Left renal cortex interstitium (tissue), 4 donors: ENCODE results near the gene RSU1. TPM values are rescaled to one million over a fixed set of nuclear protein-coding genes. Genes with fewer than 3 reads are reported as not detected.

Experiments
- DNase-seq, 4 donors: peaks; one replicate each; pipeline ENCODE4 v3.0.0-alpha.2; 2013; ENCODE audit warnings: low read depth in 4 of 4, low spot score in 2 of 4, missing footprints in 1 of 4
- polyA plus RNA-seq, 4 donors: library from polyadenylated mRNA; unstranded; fragments of 120-200 nt; gene quantifications; one replicate each; pipeline ENCODE4 v1.2.1, GENCODE V29; 2013; ENCODE audit not compliant: insufficient read length in 4 of 4

The RSU1 gene
- polyA plus RNA-seq, 4 donors, result 73.6 to 85.8 (median 74.7) TPM

- no peak for DNase-seq
These were observed 130.9 kb downstream of the RSU1 start for GRCh38 chr10:16686054-16686902.

DNA sequence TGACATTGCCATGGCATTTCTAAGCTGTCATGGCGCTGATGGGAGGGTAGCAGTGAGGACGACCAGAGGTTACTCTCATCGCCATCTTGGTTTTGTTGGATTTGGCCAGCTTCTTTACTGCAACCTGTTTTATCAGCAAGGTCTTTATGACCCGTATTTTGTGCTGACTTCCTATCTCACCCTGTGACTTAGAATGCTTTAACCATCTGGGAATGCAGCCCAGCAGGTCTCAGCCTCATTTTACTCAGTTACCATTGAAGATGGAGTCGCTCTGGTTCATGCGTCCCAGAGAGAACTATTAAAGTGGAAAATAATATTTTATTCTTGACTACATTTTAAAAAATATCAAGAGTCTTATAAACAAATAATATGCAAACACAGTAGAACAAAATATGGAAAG is 131.7 kb downstream of the RSU1 start:
- DNase-seq, result no peak

- no peak for DNase-seq
These were observed 135.7 kb downstream of the RSU1 start for GRCh38 chr10:16681521-16681920.

DNA sequence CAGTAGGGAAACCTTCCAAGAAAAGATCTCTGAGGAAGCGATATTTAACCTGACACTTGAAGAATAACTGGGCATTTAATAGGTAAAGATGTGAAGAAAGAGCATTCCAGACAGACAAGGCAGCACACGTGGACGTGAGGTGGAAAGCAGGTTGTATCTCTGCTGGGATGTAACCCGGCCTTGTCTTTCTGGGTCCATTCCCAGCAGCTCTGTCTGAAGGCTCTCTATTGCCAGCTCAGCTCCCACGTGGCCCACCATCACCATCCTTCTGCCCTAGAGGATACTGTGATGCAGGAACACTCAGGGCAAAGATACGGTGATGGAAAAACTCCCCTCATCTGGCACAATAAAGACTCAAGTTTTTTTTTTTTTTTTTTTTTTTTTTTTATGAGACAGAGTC is 137.7 kb downstream of the RSU1 start:
- DNase-seq, result no peak

DNA sequence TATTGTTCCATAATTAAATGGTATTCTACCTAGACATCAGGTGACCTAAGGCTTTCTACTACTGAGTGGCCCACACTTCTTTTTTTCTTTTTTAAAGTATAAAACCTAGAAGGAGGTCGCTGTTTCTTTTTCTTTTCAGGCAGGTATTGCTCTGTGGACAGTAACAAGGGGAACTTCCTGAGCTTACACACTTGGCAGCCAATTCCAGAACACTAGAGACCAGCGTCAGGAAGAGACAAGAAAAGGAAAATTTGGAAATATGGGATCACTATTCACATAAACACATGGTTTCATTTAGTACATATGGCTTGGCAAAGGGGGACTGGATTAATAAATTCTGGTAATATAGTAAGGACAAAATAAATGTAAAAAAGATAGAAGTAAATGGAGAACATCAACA is 141.9 kb downstream of the RSU1 start:
- no peak for DNase-seq

DNA sequence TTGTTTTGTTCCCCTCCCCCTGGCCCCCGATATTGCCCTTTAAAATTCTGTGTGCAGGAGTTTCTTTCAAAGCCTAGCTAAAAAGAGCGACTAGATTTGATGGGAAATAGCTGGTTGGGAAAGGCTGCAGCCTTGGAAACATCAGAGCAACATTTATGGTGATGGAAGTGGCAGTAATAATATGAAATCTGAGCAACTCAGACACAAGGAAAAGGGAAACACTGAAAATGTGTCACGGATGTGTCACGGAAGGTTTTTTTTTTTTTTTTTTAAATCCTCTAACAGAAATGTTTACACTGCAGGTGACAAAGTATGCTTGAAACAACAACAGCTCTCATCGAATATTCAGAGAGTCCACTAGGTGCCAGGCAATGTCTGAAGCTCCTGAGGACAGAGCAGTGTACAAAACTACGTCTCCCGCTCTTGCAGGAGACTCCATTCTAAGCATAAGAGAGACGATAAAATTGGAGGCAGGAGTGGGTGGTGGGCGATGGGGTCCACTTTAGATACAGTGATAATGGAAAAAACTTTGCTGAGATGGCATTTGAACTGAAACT is 143.0 kb downstream of the RSU1 start:
- DNase-seq, result no peak

DNA sequence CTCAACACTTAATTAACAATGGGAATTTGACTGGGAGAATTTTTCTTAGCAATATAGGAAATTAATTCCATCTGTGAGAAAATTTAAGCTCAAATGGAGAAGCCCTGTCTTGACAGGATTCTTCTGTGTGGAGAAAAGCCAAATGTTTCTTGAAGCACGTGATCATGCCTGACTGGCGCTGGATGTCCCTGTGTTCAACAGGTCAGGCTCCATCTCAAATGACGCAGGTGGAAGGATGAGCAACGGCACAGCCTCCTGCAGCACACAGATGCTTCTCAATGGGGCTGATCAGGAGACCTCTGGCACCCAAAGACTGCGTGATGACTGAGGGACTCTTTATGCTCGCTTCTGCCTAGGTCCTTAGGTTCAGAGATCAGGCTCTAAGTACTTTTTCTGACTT is 143.8 kb downstream of the RSU1 start:
- no peak for DNase-seq

- DNase-seq, result no peak
These were observed 153.8 kb downstream of the RSU1 start for GRCh38 chr10:16663444-16663843.

GRCh38 chr10:16662923-16663322 is 154.3 kb downstream of the RSU1 start:
- no peak for DNase-seq

DNA sequence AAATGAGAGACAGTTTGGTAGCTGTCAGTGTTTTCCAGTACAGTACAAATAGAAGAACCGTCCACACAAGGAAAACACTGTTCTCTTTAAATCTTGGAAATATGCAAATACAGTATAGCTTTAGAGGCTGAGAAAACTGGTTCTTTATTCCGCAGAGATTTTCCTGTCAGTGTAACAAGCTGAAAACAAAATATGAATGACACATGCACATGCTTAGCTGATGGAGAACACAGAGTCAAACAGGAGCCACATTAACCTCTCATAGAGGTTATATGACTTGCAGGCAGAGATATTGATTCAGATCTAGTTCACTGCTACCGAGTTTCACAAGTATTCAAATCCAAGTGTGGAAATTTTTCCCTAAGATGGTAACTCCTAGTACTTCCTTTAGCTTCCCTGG is 160.3 kb downstream of the RSU1 start:
- DNase-seq, result no peak

GRCh38 chr10:16653224-16653623 is 164.0 kb downstream of the RSU1 start:
- DNase-seq, result no peak

GRCh38 chr10:16652154-16652553 is 165.1 kb downstream of the RSU1 start:
- DNase-seq, result no peak

DNA sequence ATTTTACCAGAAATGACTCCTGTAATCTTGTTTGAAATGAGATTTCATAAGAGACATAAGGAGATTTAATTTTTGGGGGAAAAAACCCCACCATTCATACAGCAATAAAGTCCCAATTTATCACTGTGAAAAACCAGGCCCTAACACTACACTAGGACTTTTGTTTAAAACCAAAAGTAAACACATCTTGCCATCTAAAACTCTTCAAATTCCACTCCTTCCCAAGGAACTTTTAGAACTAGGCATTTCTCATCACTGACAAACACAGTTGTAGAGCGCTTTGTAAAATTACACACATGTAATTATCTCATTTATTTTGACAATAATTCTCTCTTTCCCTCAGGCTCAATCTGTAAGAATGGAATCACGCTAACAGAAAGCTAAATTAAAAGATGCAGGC is 167.5 kb downstream of the RSU1 start:
- no peak for DNase-seq

DNA sequence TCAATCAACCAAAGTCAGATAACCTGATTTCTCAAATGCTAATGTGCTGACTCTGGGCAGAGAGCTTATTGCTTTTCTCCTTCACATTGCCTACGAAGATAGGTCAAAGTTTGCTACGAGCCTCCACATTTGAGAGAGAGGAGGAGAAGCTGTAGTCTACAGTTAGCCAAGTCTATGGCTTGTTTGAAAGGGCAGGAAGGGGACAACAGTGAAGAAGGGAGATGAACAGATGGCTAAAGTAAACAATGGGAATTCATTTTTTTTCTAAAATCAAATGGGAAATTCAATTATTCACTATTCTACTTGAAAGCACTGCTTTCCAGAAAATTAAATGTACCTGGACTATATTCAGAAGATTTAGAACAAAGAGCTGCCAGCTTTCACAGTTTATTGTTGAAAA is 168.9 kb downstream of the RSU1 start:
- no peak for DNase-seq

GRCh38 chr10:16646181-16647059 is 170.8 kb downstream of the RSU1 start:
- no peak for DNase-seq

GRCh38 chr10:16644146-16644545 is 173.1 kb downstream of the RSU1 start:
- no peak for DNase-seq

- no peak for DNase-seq
These were observed 173.7 kb downstream of the RSU1 start for GRCh38 chr10:16643502-16643901.

GRCh38 chr10:16640153-16640552 is 177.1 kb downstream of the RSU1 start:
- no peak for DNase-seq

- no peak for DNase-seq
These were observed 177.8 kb downstream of the RSU1 start for GRCh38 chr10:16639471-16639870.

- DNase-seq, result no peak
These were observed 184.2 kb downstream of the RSU1 start for GRCh38 chr10:16632996-16633395.

DNA sequence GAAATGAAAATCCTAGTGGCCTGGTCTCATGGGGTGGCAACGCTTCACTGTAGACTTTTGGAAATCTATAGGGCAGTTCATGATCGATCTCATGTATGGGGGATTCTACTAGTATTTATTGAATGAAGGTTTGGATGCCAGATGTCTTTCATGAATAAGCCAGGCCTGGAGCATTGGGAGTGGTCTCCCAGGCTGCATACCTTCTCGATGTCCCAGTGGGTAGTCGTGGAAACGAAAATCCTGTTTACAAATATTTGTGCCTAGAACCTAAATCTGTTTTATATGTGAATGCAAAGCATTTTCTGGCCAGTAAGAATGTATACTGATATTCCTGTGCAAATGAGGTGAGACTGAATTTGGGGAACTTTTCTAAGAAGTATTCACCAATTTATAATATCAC is 190.5 kb downstream of the RSU1 start:
- no peak for DNase-seq

- DNase-seq, result no peak
These were observed 204.3 kb downstream of the RSU1 start for GRCh38 chr10:16612981-16613355.
